ENCODE results near the gene TBCA. TPM values are rescaled to one million over a fixed set of nuclear protein-coding genes. Genes with fewer than 3 reads are reported as not detected.

The TBCA gene
- total RNA-seq, 1 donor from 2014 or later: 286 TPM

GRCh38 chr5:77743181-77743580 is 33.0 kb downstream of the TBCA start:
- no peaks in the 10 kb centered on the region for H3K9me3 Mint-ChIP-seq
- TF ChIP-seq CTCF (conservative IDR thresholded peaks at IDR 0.05): no peak
- no peak overlapping the region for H3K4me3 Mint-ChIP-seq
- H3K36me3 Mint-ChIP-seq (ENCODE audit: low read depth): peaks cover 7% of the 10 kb centered on the region
- no peak for DNase-seq (ENCODE audit: low read depth, low spot score)
- H3K27ac Mint-ChIP-seq (ENCODE audit: unreplicated experiment): no peak overlapping the region
- no peaks in the 10 kb centered on the region for H3K27me3 Mint-ChIP-seq (ENCODE audit: low read depth)
- peaks cover 2% of the 10 kb centered on the region for H3K4me1 Mint-ChIP-seq

- DNase-seq (ENCODE audit: low read depth, low spot score): no peak
- no peak overlapping the region for H3K27ac Mint-ChIP-seq (ENCODE audit: unreplicated experiment)
- H3K4me1 Mint-ChIP-seq: no peaks in the 10 kb centered on the region
- TF ChIP-seq CTCF (conservative IDR thresholded peaks at IDR 0.05): no peak
- H3K27me3 Mint-ChIP-seq (ENCODE audit: low read depth): no peaks in the 10 kb centered on the region
- H3K9me3 Mint-ChIP-seq: no peaks in the 10 kb centered on the region
- H3K36me3 Mint-ChIP-seq (ENCODE audit: low read depth): peaks cover 11% of the 10 kb centered on the region
- no peak overlapping the region for H3K4me3 Mint-ChIP-seq
Measured at GRCh38 chr5:77741608-77742007, 34.5 kb downstream of the TBCA start.

GRCh38 chr5:77734885-77735284 is 41.3 kb downstream of the TBCA start:
- no peak overlapping the region for H3K4me3 Mint-ChIP-seq
- H3K36me3 Mint-ChIP-seq (ENCODE audit: low read depth): peaks cover 25% of the 10 kb centered on the region
- no peak overlapping the region for H3K27ac Mint-ChIP-seq (ENCODE audit: unreplicated experiment)
- peaks cover 9% of the 10 kb centered on the region for H3K9me3 Mint-ChIP-seq
- H3K4me1 Mint-ChIP-seq: no peaks in the 10 kb centered on the region
- DNase-seq (ENCODE audit: low read depth, low spot score): no peak
- H3K27me3 Mint-ChIP-seq (ENCODE audit: low read depth): no peaks in the 10 kb centered on the region
- no peak for TF ChIP-seq CTCF (conservative IDR thresholded peaks at IDR 0.05)

GRCh38 chr5:77733130-77733529 is 43.0 kb downstream of the TBCA start:
- no peaks in the 10 kb centered on the region for H3K27me3 Mint-ChIP-seq (ENCODE audit: low read depth)
- H3K4me3 Mint-ChIP-seq: no peak overlapping the region
- H3K4me1 Mint-ChIP-seq: no peaks in the 10 kb centered on the region
- DNase-seq (ENCODE audit: low read depth, low spot score): no peak
- H3K27ac Mint-ChIP-seq (ENCODE audit: unreplicated experiment): no peak overlapping the region
- no peak for TF ChIP-seq CTCF (conservative IDR thresholded peaks at IDR 0.05)
- peaks cover 25% of the 10 kb centered on the region for H3K36me3 Mint-ChIP-seq (ENCODE audit: low read depth)
- H3K9me3 Mint-ChIP-seq: peaks cover 9% of the 10 kb centered on the region

- no peak for DNase-seq (ENCODE audit: low read depth, low spot score)
- Mint-ChIP-seq H3K4me3 (no peak overlapping the region), H3K27me3 (ENCODE audit: low read depth) (no peaks in the 10 kb centered on the region), H3K36me3 (ENCODE audit: low read depth) (peaks cover 2% of the 10 kb centered on the region), H3K27ac (ENCODE audit: unreplicated experiment) (no peak overlapping the region), H3K9me3 (no peaks in the 10 kb centered on the region), H3K4me1 (peaks cover 5% of the 10 kb centered on the region)
- TF ChIP-seq CTCF (conservative IDR thresholded peaks at IDR 0.05): no peak
Measured at GRCh38 chr5:77727190-77727589, 48.9 kb downstream of the TBCA start.

- TF ChIP-seq CTCF (conservative IDR thresholded peaks at IDR 0.05): no peak
- H3K9me3 Mint-ChIP-seq: no peaks in the 10 kb centered on the region
- no peak overlapping the region for H3K27ac Mint-ChIP-seq (ENCODE audit: unreplicated experiment)
- no peak for DNase-seq (ENCODE audit: low read depth, low spot score)
- peaks cover 5% of the 10 kb centered on the region for H3K4me1 Mint-ChIP-seq
- no peaks in the 10 kb centered on the region for H3K27me3 Mint-ChIP-seq (ENCODE audit: low read depth)
- H3K36me3 Mint-ChIP-seq (ENCODE audit: low read depth): peaks cover 2% of the 10 kb centered on the region
- H3K4me3 Mint-ChIP-seq: no peak overlapping the region
Measured at GRCh38 chr5:77725616-77726015, 50.5 kb downstream of the TBCA start.

Data from neural crest cell (in vitro differentiated cells).